ACC112 (cell line): ENCODE data around the gene PPP1CA.
A peak's percentile ranks its signal among the peaks of the same experiment; 100 is the strongest.

ENCODE experiments used
- H2AFZ ChIP-seq: fragments of 200-600 bp; sonication (generic); one replicate; pipeline ENCODE4 v1.6.0; 2017; ENCODE audit warnings: antibody characterized with exemption, low read length; ENCODE audit not compliant: unreplicated experiment
- H3K27ac ChIP-seq: fragments of 200-600 bp; sonication (generic); 2 replicates; pipeline ENCODE4 v1.5.1; 2014; ENCODE audit warnings: low read depth, mild to moderate bottlenecking, antibody characterized with exemption, low read length, moderate library complexity
- H3K27me3 ChIP-seq: fragments of 200-600 bp; sonication (generic); 2 replicates; pipeline ENCODE4 v1.6.1; 2014; ENCODE audit warnings: mild to moderate bottlenecking, antibody characterized with exemption, low read length, moderate library complexity, mixed read lengths; ENCODE audit not compliant: insufficient read depth
- H3K36me3 ChIP-seq: fragments of 200-600 bp; sonication (generic); 2 replicates; pipeline ENCODE4 v1.6.1; 2016; ENCODE audit warnings: mild to moderate bottlenecking, antibody characterized with exemption, low read length, moderate library complexity, mixed read lengths; ENCODE audit not compliant: insufficient read depth
- H3K4me1 ChIP-seq: fragments of 200-600 bp; sonication (generic); one replicate; pipeline ENCODE4 v1.6.1; 2016; ENCODE audit warnings: low read length, mixed read lengths; ENCODE audit not compliant: insufficient read depth, unreplicated experiment, control insufficient read depth
- H3K4me3 ChIP-seq: fragments of 200-600 bp; sonication (generic); 2 replicates; pipeline ENCODE4 v1.5.1; 2014; ENCODE audit warnings: mild to moderate bottlenecking, low read depth, low read length
- H3K79me2 ChIP-seq: fragments of 200-600 bp; sonication (generic); one replicate; pipeline ENCODE4 v1.6.0; 2016; ENCODE audit warnings: low read length; ENCODE audit not compliant: control insufficient read depth, unreplicated experiment, insufficient read depth

PPP1CA gene

DNA sequence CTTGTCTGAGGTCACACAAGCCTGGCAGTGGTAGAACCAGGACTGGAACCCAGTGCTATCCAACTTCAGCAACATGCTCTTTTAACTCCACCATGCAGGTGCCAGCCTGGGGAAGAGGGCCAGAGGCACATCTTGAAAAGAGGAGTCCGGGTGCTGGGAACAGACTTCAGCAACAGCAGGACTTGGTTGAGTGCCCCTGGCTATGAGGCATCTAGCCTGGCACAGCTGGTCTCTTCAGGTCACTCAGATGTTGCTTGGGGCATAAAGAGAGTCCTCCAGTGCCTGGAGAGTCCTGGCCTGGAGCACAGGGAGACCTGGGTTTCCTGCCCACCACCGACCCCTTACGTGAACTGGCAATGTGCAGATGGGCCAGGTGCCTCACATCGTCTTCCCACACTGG lies 23.1 kb downstream of the PPP1CA start:
- Histone ChIP-seq H2AFZ (no peak overlapping the region), H3K27ac (no peak overlapping the region), H3K4me3 (no peak overlapping the region), H3K36me3 (no peaks in the 10 kb centered on the region), H3K4me1 (peaks cover 52% of the 10 kb centered on the region), H3K79me2 (no peaks in the 10 kb centered on the region), H3K27me3 (no peaks in the 10 kb centered on the region)

DNA sequence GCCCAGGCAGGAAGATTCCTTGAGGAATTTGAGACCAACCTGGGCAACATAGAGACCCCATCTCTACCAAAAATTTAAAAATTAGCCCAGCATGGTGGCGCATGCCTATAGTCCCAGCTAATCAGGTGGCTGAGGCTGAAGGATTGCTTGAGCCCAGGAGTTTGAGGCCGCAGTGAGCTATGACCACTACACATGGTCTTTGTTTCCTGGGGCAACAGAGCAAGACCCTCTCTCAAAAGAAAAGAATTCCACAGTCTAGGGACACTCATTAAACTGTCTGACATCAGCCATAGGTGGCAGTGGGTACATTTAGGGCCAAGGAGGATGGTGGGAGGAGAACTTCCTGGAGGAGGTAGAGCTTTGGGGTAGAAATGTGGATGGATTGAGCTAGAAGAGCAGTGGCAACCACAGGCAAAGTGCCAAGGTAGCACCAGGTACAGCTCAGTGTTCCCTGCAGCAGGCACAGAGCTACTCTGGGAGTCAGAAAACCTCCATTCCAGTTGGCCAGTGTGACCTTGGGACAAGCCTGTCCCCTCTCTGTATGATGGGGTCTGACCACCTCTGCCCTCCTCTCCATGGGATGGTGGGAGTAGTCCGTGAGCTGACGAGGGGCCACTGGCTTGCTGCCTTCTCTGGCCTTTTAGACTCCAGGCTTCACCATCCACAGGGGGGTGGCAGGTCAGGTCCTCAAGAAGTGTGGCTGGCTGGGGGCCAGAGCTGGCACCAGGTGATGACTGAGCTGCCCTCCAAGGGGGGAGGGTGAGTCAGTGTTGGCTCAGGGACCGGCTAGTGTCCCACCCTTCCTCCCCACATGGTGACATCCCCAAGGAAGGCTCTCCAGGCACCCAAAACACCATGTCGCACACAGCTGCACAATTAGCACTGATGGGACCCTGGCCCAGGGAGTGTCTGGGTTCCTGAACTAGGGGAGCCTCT lies 24.5 kb downstream of the PPP1CA start:
- H3K4me3 ChIP-seq: no peak overlapping the region
- H3K4me1 ChIP-seq: peaks cover 52% of the 10 kb centered on the region
- no peaks in the 10 kb centered on the region for H3K36me3 ChIP-seq
- no peak overlapping the region for H3K27ac ChIP-seq
- no peak overlapping the region for H2AFZ ChIP-seq
- H3K27me3 ChIP-seq: no peaks in the 10 kb centered on the region
- peaks cover 11% of the 10 kb centered on the region for H3K79me2 ChIP-seq

DNA sequence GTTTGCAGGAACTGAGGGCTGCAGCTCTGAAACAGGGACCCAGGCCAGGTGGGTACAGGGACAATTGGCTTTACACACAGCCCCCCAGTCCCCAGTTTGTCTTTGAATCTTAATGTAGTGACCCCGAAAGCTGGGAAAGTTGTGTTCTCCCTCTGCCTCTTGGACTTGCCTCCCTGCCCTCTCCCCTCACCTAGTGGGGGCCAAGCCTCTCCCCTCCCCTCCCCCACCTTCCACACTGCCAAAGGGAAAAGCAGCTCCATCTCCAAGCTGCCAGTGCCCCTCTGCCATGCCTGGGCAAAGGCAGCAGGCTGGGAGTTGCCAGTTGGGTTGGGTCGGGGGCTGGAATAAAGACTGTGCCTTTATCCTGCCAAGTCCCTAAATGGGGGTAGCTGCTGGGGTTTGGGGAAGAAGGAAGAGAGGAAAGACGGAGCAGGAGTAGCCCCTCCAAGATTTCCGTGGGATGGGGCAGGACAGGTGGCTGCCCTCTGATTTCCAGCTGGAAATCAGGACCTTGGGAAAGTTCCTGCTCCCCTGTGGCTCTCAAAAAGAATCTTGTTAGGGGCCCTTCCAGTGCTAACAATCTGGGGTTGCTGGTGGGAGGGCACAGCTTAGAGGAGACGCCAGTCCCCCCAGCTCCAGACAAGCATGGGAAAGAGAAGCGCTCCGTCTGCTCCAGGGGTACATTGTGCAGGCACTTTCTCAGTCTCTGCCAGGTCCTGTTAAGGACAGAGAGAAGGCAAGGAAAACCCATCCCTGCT lies 25.4 kb downstream of the PPP1CA start:
- Histone ChIP-seq H2AFZ (no peak overlapping the region), H3K79me2 (peaks cover 20% of the 10 kb centered on the region), H3K27ac (no peak overlapping the region), H3K27me3 (no peaks in the 10 kb centered on the region), H3K36me3 (no peaks in the 10 kb centered on the region), H3K4me1 (peaks cover 55% of the 10 kb centered on the region), H3K4me3 (no peak overlapping the region)

DNA sequence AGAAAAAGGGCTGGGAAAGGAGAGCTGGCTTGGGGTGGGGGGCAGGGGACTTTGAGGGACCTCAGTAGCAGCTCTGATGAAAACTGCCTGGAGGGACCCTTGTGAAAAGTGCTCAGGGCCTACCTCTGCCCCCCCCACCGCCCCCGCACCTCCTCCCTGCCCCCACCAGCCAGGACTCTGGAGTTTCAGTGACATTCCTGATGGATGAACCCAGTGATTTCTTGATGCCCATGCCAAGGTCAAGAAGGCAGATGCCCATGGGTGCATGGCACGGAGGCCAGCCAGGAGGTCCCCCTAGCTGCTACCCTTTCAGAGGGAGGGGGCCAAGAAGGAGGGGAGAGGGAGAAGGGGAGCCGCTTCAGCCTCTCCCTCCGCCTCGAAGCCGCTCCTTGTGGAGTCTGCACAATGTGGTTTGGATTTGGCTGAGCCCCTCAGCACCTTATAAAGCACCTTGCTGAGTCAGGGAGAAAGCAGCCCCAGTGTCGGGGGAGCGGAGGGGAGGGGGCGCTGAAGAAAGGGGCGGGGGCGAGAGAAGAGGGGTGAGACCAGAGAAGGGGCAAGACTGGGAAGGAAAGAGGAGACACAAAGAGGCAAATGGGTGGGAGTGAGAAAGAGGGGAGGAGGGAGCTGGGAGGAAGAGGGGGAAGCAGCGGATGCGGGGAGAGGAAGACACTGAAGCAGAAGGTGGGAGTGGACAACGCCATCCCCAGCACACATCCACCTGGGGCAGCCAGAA lies 26.2 kb downstream of the PPP1CA start:
- peaks cover 28% of the 10 kb centered on the region for H3K79me2 ChIP-seq
- H3K36me3 ChIP-seq: no peaks in the 10 kb centered on the region
- peak overlapping the region; percentile 99 for H3K27ac ChIP-seq
- no peak overlapping the region for H2AFZ ChIP-seq
- peaks cover 58% of the 10 kb centered on the region for H3K4me1 ChIP-seq
- no peak overlapping the region for H3K4me3 ChIP-seq
- H3K27me3 ChIP-seq: no peaks in the 10 kb centered on the region

DNA sequence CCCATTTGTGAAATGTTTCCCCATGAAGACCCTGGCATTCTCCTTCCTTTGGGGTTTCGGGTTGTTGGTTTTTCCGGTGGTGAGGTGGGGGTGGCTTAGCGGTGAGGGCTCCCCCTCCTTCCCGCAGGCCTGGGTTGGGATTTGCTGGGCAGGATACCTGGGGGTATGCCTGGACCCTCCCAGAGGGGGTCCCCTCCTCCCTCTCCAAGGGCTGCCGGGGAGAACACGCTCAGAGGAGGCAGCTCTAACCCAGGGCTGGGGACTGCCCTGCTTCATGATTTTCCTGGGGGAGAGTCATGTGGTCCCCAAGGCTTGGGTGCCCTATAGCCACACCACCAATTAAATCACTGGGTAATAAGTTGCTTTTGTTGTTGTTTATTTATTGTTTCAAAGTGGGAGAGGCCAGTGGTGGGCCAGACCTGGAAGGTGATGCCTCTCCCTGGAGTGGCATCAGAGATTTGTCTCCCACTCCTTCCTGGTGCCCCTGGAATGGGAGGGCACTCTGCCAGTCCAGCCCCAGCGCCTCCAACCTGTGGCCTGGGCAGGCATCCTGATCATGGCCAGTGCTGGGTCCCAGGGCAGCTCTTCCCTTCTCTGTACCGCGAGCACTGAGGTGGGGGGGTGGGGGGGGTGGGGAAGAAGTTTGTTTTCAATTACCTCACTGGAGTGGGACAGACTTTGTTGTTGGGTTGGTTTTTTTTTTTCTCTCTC lies 26.9 kb downstream of the PPP1CA start:
- peaks cover 64% of the 10 kb centered on the region for H3K4me1 ChIP-seq
- no peak overlapping the region for H2AFZ ChIP-seq
- H3K79me2 ChIP-seq: peaks cover 35% of the 10 kb centered on the region
- no peaks in the 10 kb centered on the region for H3K27me3 ChIP-seq
- H3K27ac ChIP-seq: peak overlapping the region; percentile 99
- no peaks in the 10 kb centered on the region for H3K36me3 ChIP-seq
- peak overlapping the region; percentile 95 for H3K4me3 ChIP-seq

DNA sequence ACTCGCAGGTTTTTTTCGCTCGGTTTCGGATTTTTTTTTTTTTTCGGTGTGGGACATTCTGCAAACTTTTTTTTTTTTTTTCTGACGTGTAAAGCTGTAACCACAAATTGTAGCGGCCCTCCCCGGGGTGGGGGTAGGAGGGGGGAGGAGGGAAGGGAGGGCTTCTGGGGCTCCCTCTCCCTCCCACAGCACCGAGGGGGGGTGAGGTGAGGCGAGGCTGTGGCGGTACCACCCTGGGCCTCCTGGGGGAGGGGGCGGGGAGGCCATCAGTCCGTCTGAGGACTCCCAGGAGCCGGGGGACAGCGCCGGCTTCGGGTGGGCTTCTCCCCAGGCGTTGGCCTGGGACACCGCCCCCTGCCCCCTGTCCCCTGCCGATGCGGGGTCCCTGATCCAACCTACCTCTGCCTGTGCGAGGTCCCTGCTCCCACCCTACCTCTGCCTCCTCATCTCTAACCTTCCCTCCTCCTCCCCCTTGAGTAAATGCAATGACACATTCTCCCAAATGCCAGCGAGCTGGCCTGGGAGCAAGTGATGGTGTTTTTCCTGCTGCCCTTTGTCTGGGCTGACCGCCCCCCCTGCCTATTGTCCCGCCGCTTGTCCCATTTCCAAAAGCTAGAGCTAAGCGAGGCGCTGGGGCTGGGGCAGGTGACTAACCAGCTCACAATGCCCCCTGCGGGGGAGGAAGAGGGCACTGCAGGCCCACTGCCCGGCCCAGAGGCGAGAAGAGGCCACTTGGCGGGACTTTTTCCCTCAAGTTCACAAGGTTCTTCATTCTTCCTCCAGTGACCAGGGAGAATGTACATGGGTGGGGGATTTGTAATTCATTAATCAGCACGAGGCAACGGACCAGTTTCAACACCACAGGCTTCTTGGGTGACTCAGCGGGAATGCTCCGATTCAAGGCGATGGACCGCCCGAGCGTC lies 27.7 kb downstream of the PPP1CA start:
- Histone ChIP-seq H3K27ac (peak overlapping the region; percentile 99), H3K36me3 (no peaks in the 10 kb centered on the region), H3K79me2 (peaks cover 43% of the 10 kb centered on the region), H3K4me1 (peaks cover 64% of the 10 kb centered on the region), H3K4me3 (peak overlapping the region; percentile 95), H3K27me3 (no peaks in the 10 kb centered on the region), H2AFZ (no peak overlapping the region)

DNA sequence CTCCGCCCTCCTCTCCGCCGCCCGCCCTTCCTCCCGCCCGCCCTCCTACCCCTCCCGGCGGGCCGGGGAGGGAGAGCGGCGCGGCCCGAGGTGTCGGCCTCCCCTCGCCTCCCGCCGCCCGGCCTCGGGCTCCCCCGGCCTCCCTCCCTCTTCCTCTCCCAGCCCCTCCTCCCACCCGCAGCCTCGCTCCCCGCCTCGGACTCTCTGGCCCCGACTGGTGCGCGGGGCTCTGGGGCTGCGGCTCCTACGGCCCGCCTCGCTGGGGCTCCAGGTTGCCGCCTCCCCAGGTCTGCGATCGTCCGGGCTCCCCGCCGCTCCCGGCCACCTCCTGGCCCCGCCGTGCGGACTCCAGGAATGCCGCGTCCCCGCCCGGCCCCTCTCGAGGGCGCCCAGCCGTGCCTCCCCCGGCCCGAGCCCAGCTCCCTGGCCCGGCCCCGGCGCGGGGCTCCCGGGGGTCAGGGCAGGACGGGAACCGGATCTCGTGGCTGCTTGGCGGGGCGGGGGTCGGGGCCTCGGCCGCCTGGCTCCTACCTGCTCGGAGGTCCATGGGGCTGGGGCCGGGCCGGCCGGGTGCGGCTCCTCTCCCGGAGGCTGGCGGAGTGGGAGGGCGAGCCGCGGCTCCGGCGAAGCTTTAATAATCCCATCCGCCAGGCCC lies 28.5 kb downstream of the PPP1CA start, which contains the start of gene CLCF1:
Gene CLCF1, minus strand, starts transcription at position 606 of the 655 bp plus-strand sequence. Its CDS starts 59 bp downstream, at position 547.
- Histone ChIP-seq H3K4me3 (peak within 1 kb of the TSS; percentile 95), H3K79me2 (peaks cover 49% of the 10 kb centered on the region), H3K4me1 (peaks cover 65% of the 10 kb centered on the region), H3K27ac (peak within 1 kb of the TSS; percentile 99), H3K36me3 (no peaks in the 10 kb centered on the region), H2AFZ (no peak within 1 kb of the TSS), H3K27me3 (no peaks in the 10 kb centered on the region)

DNA sequence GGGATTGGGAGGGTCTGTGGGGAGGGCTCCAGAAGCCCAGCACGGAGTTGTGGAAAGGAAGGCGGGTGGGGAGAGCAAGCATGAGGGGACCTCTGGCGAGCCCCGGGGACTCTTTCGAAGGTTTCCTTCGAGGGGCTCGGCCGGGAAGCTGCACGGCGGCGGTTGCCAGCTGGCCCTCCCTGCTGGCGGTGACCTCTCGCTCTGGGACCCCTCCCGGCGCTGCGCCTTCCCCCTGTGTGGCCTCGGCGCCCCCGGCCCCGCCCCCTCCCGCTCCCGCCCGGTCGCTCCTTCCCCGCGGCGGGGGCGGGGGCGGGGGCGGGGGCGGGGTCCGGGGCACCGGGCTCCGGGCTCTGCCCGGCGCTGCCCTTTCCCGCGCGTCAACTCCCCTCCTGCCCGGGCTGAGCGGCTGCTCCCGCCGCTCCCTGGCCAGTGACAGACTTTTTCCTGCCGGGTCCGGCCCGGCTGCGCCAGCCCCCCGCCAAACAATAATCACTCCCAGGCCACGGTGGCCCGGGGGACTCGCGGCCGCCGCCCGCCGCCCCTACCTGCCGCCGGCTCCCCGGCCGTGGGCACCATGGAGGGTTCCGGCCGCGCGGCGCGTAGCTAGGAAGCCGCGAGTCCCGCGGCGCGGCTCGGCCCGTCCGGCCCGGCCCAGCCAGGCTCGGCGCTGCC lies 29.2 kb downstream of the PPP1CA start:
- peak overlapping the region; percentile 99 for H3K27ac ChIP-seq
- H3K4me1 ChIP-seq: peaks cover 68% of the 10 kb centered on the region

More for the DNA sequence above, 29.2 kb downstream of the PPP1CA start:
- Histone ChIP-seq H3K27me3 (no peaks in the 10 kb centered on the region), H3K4me3 (peak overlapping the region; percentile 95), H3K79me2 (peaks cover 55% of the 10 kb centered on the region), H3K36me3 (no peaks in the 10 kb centered on the region), H2AFZ (no peak overlapping the region)
